HG02588 (cell line): ENCODE data around the gene NDUFAF3.

Source experiments
- ATAC-seq: cut with Tn5 transposase; IDR thresholded peaks from one replicate; pipeline ENCODE4 v1.9.1; 2021; ENCODE audit warnings: mild to moderate bottlenecking, moderate library complexity; ENCODE audit not compliant: unreplicated experiment

The NDUFAF3 gene

GRCh38 chr3:49053543-49053942, 31.6 kb downstream of the NDUFAF3 start:
- no peak for ATAC-seq

DNA sequence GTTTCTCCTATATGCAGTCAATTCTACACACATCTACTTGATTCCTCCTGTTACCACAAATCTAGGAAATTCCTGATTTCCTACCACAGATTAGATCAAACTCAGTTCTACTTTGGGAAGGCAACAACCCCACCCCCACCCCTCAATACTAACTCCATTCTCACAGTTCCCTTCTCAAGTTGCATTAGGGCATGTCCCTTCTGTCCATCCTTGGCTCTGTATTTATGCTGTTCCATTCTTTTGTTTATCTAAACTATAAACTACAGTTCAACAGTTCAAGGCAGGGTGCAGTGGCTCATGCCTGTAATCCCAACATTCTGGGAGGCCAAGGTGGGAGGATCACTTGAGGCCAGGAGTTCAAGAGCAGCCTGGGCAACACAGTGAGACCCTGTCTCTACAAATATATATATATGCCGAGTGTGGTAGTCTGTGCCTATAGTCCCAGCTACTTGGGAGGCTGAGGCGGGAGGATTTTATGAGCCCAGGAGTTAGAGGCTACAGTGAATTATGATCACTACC, 32.5 kb downstream of the NDUFAF3 start:
- ATAC-seq: no peak

GRCh38 chr3:49057268-49057667, 35.3 kb downstream of the NDUFAF3 start:
- ATAC-seq: no peak

DNA sequence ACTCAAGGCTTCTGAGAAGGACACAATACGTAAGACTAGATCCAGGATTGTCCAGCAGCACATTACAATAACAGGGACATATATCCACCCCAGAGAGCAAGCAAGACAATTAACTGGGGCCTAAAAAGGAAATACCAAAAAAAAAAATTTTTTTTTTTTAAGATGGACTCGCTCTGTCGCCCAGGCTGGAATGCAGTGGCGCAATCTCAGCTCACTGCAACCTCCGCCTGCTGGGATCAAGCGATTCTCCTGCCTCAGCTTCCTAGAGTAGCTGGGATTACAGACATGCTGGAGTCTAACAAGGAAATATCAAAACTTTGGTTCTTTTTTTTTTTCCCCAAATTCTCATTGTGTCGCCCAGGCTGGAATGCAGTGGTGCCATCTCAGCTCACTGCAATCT, 36.1 kb downstream of the NDUFAF3 start:
- ATAC-seq: no peak
